ENCODE measurements around the gene TPPP3.
"Not testable (repeated sequence)": the region's sequence is repeated elsewhere in the genome, so short reads cannot be mapped to it uniquely, and the experiment has no call there.

The TPPP3 gene

GRCh38 chr16:67389911-67390815 is 3.1 kb downstream of the TPPP3 start:
- DNase-seq (ENCODE audit: low read depth in 2 of 2) = no peak

GRCh38 chr16:67388591-67388990 is 4.7 kb downstream of the TPPP3 start:
- no peak for DNase-seq (ENCODE audit: low read depth in 2 of 2)

GRCh38 chr16:67388191-67388590 is 5.1 kb downstream of the TPPP3 start:
- DNase-seq (ENCODE audit: low read depth in 2 of 2) = no peak

- no peak for DNase-seq (ENCODE audit: low read depth in 2 of 2)
Observed at GRCh38 chr16:67387479-67388079, 5.7 kb downstream of the TPPP3 start.

- no peak for DNase-seq (ENCODE audit: low read depth in 2 of 2)
Observed at GRCh38 chr16:67386861-67387455, 6.3 kb downstream of the TPPP3 start.

GRCh38 chr16:67384778-67385510 is 8.4 kb downstream of the TPPP3 start:
- DNase-seq (ENCODE audit: low read depth in 2 of 2) = no peak

GRCh38 chr16:67383284-67383683 is 10.0 kb downstream of the TPPP3 start:
- no peak for DNase-seq (ENCODE audit: low read depth in 2 of 2)

- DNase-seq (ENCODE audit: low read depth in 2 of 2) = no peak
Observed at GRCh38 chr16:67378642-67379041, 14.7 kb downstream of the TPPP3 start.

GRCh38 chr16:67376012-67376411 is 17.3 kb downstream of the TPPP3 start:
- not testable (repeated sequence) for DNase-seq (ENCODE audit: low read depth in 2 of 2)

- no peak for DNase-seq (ENCODE audit: low read depth in 2 of 2)
Observed at GRCh38 chr16:67372664-67373063, 20.6 kb downstream of the TPPP3 start.

- DNase-seq (ENCODE audit: low read depth in 2 of 2) = no peak
Observed at GRCh38 chr16:67370661-67371060, 22.6 kb downstream of the TPPP3 start.

- DNase-seq (ENCODE audit: low read depth in 2 of 2) = no peak
Observed at GRCh38 chr16:67364600-67365235, 28.6 kb downstream of the TPPP3 start.

- DNase-seq (ENCODE audit: low read depth in 2 of 2) = no peak
Observed at GRCh38 chr16:67361038-67361437, 32.3 kb downstream of the TPPP3 start.

GRCh38 chr16:67359540-67360269 is 33.6 kb downstream of the TPPP3 start:
- DNase-seq (ENCODE audit: low read depth in 2 of 2) = not testable (repeated sequence)

- no peak for DNase-seq (ENCODE audit: low read depth in 2 of 2)
Observed at GRCh38 chr16:67357561-67357960, 35.7 kb downstream of the TPPP3 start.

- DNase-seq (ENCODE audit: low read depth in 2 of 2) = no peak
Observed at GRCh38 chr16:67356396-67356795, 36.9 kb downstream of the TPPP3 start.

- not testable (repeated sequence) for DNase-seq (ENCODE audit: low read depth in 2 of 2)
Observed at GRCh38 chr16:67352463-67352862, 40.8 kb downstream of the TPPP3 start.

- no peak for DNase-seq (ENCODE audit: low read depth in 2 of 2)
Observed at GRCh38 chr16:67350324-67350723, 43.0 kb downstream of the TPPP3 start.

- DNase-seq (ENCODE audit: low read depth in 2 of 2) = no peak
Observed at GRCh38 chr16:67349172-67349571, 44.1 kb downstream of the TPPP3 start.

- DNase-seq (ENCODE audit: low read depth in 2 of 2) = no peak
Observed at GRCh38 chr16:67346341-67346740, 47.0 kb downstream of the TPPP3 start.

GRCh38 chr16:67345401-67345800 is 47.9 kb downstream of the TPPP3 start:
- no peak for DNase-seq (ENCODE audit: low read depth in 2 of 2)

All from stimulated activated CD4-positive, alpha-beta T cell treated with anti-CD3 and anti-CD28 coated beads, Interleukin-12 subunit alpha, Interleukin-12 subunit beta, amount 100 ng/mL, for 24 hours (primary cell).